HG03354 (cell line): ENCODE measurements around the gene KAT8.

ENCODE experiments used
- ATAC-seq: cut with Tn5 transposase; IDR thresholded peaks from one replicate; pipeline ENCODE4 v1.9.1; 2021; ENCODE audit warnings: mild to moderate bottlenecking; ENCODE audit not compliant: unreplicated experiment, poor library complexity, severe bottlenecking

Gene KAT8

DNA sequence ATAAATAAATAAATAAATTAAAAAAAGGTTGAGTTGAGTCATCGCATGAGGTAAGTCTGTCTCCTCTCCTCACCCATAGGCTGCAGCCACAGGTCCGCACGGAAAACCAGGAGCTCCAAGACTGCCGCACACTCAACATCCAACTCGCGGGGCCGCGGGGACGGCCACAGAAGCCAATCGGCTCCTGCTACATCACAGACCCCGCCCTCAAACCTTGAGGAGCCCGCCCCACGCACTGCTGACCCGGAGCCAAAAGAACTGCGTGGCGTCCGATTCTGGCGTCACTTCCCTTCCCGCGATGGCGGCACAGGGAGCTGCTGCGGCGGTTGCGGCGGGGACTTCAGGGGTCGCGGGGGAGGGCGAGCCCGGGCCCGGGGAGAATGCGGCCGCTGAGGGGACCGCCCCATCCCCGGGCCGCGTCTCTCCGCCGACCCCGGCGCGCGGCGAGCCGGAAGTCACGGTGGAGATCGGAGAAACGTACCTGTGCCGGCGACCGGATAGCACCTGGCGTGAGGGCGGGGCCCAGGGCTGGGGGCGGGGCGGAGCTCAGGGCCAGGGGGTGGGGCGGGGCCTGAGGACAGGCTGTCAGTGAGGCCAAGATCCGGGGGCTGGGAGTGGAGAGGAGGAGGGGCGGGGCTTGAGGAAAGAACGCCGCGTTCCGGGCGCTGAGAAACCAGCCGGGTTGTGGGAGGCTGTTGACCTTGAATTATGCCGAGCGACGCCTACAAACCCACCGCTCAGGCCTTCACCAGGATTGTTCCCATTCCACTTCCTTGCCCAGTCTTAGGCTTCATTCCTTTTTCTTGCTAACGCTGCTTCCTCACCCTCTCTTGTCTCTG lies at the start of gene KAT8:
TSS of gene KAT8 (plus strand) at position 281 of the 839 bp plus-strand sequence. CDS start at position 299, 18 bp downstream.
- ATAC-seq: peak; percentile 91

DNA sequence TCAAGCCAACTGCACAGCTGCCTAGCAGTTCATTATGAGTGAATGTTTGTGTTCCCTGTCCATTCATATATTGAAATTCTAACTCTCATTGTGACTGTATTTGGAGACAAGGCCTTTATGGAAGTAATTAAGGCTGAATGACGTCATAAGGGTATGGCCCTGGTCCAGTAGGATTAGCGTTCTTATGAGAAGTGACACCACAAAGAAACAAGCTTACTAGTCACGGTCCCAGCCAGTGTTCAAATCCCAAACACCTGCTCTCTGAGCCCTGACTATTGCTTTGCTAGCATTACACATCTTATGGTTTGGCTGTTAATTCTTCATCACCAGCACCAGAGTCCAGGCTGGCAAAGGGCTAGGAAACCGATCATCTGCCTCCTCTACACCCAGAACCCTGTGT lies 45.6 kb upstream of the KAT8 start:
- ATAC-seq: no peak

- peak; percentile 2 for ATAC-seq
Measured at GRCh38 chr16:31072540-31073141, 44.8 kb upstream of the KAT8 start.

DNA sequence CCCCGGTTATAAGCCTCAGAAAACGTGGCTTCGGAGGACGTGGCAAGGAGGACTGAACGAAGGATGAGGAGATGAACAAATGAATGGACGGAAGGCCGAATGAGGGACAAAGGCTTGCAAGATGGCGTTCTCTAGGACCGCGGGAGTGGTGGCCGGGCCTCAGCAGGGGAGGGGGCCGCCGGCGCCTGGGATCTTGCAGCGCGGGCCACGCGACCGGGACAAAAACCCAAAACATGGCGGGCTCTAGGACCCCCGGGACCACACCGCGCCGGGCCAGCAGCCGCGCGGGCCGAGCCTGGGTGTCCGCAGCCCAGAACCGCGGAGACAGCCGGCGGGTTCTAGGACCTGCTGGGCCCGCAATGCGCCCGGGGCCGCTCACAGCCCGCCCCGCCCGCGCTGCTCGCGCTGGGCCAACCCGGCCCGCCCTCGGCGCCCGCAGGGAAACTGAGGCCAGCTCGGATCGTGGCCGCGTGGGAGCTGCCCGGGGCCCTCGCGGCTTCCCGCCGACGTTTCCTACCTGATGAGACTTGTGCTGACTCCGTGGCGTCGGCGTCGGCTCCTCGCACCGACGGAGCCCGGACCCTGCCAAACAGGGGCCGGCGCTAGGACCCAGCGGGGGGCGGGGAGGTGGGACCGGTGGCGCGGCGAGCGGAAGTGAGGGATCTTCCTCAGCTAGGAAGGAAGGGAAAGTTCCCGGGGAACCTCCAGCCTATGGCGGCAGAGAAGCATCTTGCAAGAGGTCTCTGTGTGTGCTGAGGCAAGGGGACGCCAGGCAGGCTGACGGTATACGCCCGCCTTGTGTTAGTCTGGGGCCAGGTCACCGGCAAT lies 44.1 kb upstream of the KAT8 start:
- ATAC-seq: peak; percentile 58

GRCh38 chr16:31073970-31074813 lies 43.3 kb upstream of the KAT8 start, which contains the start of the genes ZNF646 and ZNF668:
ZNF646 (plus strand) TSS chr16:31074422; CDS start chr16:31076325, 1,903 bp downstream.
ZNF668 (minus strand) TSS chr16:31074240; CDS start chr16:31064459, 9,781 bp downstream.
- peak; percentile 78 for ATAC-seq

GRCh38 chr16:31074814-31075183 lies 42.7 kb upstream of the KAT8 start:
- ATAC-seq: no peak

- no peak for ATAC-seq
Measured at GRCh38 chr16:31076319-31076718, 41.1 kb upstream of the KAT8 start.

DNA sequence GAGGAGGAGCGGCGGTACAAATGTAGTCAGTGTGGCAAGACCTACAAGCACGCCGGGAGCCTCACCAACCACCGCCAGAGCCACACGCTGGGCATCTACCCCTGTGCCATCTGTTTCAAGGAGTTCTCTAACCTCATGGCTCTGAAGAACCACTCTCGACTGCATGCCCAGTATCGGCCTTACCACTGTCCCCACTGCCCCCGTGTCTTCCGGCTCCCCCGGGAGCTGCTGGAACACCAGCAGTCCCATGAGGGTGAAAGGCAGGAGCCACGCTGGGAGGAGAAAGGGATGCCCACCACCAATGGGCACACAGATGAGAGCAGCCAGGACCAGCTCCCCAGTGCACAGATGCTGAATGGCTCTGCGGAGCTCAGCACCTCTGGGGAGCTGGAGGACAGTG lies 40.4 kb upstream of the KAT8 start:
- ATAC-seq: no peak

DNA sequence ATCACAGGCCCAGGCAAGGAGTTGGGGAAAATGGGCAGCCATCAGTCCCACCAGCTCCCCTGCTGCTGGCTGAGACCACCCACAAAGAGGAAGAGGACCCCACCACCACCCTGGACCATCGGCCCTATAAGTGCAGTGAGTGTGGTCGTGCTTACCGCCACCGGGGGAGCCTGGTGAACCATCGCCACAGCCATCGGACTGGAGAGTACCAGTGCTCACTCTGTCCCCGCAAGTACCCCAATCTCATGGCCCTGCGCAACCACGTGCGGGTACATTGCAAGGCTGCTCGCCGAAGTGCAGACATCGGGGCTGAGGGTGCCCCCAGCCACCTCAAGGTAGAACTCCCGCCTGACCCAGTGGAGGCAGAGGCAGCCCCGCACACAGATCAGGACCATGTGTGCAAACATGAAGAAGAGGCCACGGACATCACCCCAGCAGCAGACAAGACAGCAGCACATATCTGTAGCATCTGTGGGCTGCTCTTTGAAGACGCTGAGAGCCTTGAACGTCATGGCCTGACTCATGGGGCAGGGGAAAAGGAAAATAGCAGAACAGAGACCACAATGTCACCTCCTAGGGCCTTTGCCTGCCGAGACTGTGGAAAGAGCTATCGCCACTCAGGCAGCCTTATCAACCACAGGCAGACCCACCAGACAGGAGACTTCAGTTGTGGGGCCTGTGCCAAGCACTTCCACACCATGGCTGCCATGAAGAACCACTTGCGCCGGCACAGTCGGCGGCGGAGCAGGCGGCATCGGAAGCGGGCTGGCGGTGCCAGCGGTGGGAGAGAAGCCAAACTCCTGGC lies 39.7 kb upstream of the KAT8 start:
- no peak for ATAC-seq

DNA sequence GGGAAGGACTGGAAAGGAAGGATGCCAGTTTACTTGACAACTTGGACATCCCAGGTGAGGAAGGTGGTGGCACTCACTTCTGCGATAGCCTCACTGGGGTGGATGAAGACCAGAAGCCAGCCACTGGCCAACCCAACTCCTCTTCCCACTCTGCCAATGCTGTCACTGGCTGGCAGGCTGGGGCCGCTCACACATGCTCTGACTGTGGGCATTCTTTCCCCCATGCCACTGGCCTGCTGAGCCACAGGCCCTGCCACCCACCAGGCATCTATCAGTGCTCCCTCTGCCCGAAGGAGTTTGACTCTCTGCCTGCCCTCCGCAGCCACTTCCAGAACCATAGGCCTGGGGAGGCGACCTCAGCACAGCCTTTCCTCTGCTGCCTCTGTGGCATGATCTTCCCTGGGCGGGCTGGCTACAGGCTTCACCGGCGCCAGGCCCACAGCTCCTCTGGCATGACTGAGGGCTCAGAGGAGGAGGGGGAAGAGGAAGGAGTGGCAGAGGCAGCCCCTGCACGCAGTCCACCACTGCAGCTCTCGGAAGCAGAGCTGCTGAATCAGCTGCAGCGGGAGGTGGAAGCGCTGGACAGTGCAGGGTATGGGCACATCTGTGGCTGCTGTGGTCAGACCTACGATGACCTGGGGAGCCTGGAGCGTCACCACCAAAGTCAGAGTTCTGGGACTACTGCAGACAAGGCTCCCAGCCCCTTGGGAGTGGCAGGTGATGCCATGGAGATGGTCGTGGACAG lies 38.7 kb upstream of the KAT8 start:
- no peak for ATAC-seq

DNA sequence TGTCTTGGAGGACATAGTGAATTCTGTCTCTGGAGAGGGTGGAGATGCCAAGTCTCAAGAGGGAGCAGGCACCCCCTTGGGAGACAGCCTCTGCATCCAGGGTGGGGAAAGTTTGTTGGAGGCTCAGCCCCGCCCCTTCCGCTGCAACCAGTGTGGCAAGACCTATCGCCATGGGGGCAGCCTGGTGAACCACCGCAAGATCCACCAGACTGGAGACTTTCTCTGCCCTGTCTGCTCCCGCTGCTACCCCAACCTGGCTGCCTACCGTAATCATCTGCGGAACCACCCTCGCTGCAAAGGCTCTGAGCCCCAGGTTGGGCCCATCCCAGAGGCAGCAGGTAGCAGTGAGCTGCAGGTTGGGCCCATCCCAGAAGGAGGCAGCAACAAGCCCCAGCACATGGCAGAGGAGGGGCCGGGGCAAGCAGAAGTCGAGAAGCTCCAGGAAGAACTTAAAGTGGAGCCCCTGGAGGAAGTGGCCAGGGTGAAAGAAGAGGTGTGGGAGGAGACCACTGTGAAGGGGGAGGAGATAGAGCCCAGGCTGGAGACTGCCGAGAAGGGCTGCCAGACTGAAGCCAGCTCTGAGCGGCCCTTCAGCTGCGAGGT lies 38.0 kb upstream of the KAT8 start:
- ATAC-seq: no peak

DNA sequence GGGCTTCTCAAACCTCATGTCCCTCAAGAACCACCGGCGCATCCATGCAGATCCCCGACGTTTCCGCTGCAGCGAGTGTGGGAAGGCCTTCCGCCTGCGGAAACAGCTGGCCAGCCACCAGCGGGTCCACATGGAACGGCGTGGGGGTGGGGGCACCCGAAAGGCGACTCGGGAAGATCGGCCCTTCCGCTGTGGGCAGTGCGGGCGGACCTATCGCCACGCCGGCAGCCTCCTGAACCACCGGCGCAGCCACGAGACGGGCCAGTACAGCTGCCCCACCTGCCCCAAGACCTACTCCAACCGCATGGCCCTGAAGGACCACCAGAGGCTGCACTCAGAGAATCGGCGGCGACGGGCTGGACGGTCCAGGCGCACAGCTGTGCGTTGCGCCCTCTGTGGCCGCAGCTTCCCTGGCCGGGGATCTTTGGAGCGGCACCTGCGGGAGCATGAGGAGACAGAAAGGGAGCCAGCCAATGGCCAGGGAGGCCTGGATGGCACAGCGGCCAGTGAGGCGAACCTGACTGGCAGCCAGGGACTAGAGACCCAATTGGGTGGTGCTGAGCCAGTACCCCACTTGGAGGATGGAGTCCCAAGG lies 37.3 kb upstream of the KAT8 start:
- ATAC-seq: no peak

DNA sequence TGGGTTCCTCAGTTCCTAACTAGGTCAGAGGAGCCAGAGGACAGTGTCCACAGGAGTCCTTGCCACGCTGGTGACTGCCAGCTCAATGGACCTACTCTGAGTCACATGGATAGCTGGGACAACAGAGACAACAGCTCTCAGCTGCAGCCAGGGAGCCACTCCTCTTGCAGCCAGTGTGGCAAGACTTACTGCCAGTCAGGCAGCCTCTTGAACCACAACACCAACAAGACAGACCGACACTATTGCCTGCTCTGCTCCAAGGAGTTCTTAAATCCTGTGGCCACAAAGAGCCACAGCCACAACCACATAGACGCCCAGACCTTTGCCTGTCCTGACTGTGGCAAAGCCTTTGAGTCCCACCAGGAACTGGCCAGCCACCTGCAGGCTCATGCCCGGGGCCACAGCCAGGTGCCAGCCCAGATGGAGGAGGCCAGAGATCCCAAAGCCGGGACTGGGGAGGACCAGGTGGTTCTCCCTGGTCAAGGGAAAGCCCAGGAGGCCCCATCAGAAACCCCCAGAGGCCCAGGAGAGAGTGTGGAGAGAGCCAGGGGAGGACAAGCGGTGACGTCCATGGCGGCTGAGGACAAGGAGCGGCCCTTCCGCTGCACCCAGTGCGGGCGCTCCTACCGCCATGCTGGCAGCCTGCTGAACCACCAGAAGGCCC lies 36.6 kb upstream of the KAT8 start:
- ATAC-seq: no peak

- ATAC-seq: no peak
Measured at GRCh38 chr16:31081428-31082351, 35.8 kb upstream of the KAT8 start.

DNA sequence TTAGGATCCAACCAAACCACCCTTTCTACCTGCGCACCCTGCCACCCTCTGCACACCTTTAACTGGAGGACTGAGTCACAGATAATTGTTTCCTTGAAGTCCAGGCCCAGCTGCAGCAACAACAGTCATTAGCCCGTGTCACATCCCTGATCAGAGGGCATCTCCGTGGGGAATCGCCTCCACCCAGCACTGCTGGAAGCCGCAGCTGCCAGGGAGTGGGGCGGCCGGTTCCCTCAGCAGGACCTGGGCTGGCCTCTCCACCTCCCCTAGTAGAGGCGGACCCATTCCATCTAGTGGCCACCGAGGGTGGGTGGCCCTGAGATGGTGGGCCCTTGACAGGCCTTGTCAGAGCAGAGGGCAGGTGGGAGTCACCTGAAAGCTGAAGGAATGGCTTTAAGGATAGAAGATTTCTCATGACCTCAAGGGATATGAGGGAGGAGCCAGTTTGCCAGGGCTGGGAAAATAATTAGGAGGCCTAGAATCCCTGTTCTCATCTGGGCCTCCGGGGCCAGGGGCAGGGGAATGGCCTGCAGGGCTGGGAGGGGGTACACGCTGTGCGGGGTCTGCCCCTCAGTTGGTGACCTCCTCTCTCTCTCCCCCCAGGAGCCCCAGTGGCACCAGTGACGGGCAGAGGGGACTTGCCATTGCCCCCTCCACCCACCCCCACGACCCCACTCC lies 35.0 kb upstream of the KAT8 start:
- ATAC-seq: no peak
